HG02840 (cell line): ENCODE results near the gene TRIML1.

ENCODE experiments used
- ATAC-seq: cut with Tn5 transposase; IDR thresholded peaks from one replicate; pipeline ENCODE4 v1.9.1; 2021; ENCODE audit warnings: mild to moderate bottlenecking, moderate library complexity, moderate number of reproducible peaks; ENCODE audit not compliant: unreplicated experiment, low FRiP score

TRIML1 gene, protein sequence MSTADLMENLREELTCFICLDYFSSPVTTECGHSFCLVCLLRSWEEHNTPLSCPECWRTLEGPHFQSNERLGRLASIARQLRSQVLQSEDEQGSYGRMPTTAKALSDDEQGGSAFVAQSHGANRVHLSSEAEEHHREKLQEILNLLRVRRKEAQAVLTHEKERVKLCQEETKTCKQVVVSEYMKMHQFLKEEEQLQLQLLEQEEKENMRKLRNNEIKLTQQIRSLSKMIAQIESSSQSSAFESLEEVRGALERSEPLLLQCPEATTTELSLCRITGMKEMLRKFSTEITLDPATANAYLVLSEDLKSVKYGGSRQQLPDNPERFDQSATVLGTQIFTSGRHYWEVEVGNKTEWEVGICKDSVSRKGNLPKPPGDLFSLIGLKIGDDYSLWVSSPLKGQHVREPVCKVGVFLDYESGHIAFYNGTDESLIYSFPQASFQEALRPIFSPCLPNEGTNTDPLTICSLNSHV

GRCh38 chr4:188139141-188139540 lies at the start of gene TRIML1:
Gene TRIML1, plus strand, starts transcription at chr4:188139441. Its CDS starts 118 bp downstream, at chr4:188139559.
- no peak for ATAC-seq

DNA sequence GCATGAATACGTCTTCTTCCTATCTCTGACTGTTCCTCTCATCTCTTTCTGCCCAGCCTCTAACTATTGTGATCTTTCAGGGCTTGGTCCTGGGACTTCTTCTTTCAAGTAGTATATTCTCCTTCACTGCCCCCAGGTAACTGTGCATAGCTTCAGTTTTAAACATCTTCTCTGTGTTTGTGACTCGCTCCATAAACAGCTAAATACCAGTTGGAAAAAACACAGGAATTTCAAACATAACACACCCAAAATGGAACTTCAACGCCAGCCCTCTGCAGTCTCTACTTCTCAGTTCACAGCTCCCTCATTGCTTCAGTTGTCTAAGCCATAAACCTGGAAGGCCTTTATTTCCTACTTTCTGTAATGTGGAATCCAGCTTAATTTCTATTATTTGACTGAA lies 46.4 kb upstream of the TRIML1 start:
- no peak for ATAC-seq

DNA sequence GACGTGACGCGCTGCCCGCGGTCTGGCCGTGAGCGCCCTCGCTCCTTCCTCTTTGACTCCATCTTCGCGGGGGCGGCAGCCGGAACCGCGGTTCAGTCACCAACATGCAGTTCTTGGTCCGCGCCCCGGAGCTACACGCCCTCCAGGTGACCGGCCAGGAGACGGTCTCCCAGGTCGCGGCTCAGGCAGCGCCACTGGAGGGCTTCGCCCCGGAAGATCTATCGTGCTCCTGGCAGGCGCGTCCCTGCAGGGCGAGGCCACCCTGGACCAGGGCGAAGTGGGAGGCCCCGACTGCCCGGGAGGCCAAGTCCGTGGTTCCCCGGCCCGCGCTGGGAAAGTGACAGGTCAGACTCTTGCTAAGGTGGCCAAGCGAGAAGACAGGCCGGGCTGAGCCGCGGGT lies 32.8 kb upstream of the TRIML1 start:
- ATAC-seq, result no peak

GRCh38 chr4:188107931-188108843 lies 31.1 kb upstream of the TRIML1 start:
- ATAC-seq, result no peak

GRCh38 chr4:188109157-188109755 lies 30.0 kb upstream of the TRIML1 start, which contains the start of gene TRIML2:
Gene TRIML2, minus strand, starts transcription at chr4:188109603. Its CDS starts 4,235 bp downstream, at chr4:188105368.
- ATAC-seq, result no peak

GRCh38 chr4:188110036-188110435 lies 29.2 kb upstream of the TRIML1 start:
- no peak for ATAC-seq

- ATAC-seq, result no peak
Measured at GRCh38 chr4:188110741-188111471, 28.3 kb upstream of the TRIML1 start.

- no peak for ATAC-seq
Measured at GRCh38 chr4:188111955-188112354, 27.3 kb upstream of the TRIML1 start.

- no peak for ATAC-seq
Measured at GRCh38 chr4:188113156-188113555, 26.1 kb upstream of the TRIML1 start.

- no peak for ATAC-seq
Measured at GRCh38 chr4:188117631-188118324, 21.5 kb upstream of the TRIML1 start.

- no peak for ATAC-seq
Measured at GRCh38 chr4:188121530-188121929, 17.7 kb upstream of the TRIML1 start.

GRCh38 chr4:188127214-188127874 lies 11.9 kb upstream of the TRIML1 start:
- ATAC-seq, result no peak

GRCh38 chr4:188130355-188130754 lies 8.9 kb upstream of the TRIML1 start:
- no peak for ATAC-seq

DNA sequence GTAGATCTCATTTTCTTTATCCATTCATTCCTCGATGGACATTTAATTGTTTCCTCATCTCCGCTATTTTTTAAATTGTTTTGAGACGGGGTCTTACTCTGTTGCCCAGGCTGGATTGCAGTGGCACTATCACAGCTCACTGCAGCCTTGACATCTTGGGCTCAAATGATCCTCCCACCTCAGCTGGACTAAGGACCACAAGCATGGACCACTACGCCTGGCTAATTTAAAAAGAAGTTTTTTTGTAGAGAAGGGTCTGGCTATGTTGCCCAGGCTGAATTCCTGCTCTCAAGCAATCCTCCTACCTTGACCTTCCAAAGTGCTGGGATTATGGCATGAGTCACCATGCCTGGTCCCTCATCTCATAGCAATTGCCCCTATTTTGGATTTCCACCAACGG lies 7.0 kb upstream of the TRIML1 start:
- no peak for ATAC-seq

- no peak for ATAC-seq
Measured at GRCh38 chr4:188138227-188138626, 1.0 kb upstream of the TRIML1 start.

DNA sequence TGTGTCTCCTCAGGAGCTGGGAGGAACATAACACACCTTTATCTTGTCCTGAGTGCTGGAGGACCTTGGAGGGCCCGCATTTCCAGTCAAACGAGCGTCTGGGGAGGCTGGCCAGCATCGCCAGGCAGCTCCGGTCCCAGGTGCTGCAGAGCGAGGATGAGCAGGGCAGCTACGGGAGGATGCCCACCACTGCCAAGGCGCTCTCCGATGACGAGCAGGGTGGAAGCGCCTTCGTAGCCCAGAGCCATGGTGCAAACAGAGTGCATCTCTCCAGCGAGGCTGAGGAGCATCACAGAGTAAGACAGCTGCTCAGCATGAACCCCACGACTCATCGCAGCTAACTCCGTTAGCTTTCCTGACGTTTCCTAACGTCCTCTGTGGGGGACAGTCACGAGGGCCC lies 430 bp downstream of the TRIML1 start:
- no peak for ATAC-seq

GRCh38 chr4:188143731-188144130 lies 4.5 kb downstream of the TRIML1 start:
- ATAC-seq, result no peak

DNA sequence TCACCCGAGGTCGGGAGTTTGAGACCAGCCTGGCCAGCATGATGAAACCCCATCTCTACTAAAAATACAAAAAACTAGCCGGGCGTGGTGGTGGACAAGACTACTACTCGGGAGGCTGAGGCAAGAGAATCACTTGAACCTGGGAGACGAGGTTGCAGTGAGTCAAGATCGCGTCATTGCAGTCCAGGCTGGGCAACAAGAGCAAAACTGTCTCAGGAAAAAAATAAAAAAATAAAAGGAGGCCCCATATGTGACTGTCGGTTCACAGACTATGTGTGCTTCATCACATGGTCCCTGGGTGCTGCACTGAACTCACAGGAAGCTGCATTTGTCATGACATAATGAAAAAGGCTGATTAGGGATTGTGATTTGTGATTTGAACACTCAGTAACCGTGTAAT lies 6.4 kb downstream of the TRIML1 start:
- no peak for ATAC-seq

DNA sequence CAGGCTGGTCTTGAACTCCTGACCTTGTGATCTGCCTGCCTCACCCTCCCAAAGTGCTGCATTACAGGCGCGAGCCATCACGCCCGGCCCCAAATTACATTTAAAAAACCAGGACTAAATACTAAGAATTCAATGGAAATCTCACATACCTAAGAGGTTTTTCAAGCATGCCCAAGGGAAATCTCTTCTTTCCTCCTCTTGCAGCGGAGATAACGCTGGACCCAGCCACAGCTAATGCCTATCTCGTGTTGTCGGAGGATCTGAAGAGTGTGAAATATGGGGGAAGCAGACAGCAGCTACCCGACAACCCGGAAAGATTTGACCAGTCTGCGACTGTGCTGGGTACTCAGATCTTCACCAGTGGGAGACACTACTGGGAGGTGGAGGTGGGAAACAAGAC lies 7.4 kb downstream of the TRIML1 start:
- ATAC-seq, result no peak
